Panc1 (cell line): ENCODE data around the gene LLGL2.

Experiments
- SIN3A ChIP-seq: IDR thresholded peaks from 2 replicates; pipeline ENCODE4 v1.6.1; 2012; ENCODE audit warnings: low read depth, mild to moderate bottlenecking, low read length, moderate library complexity, borderline replicate concordance; ENCODE audit not compliant: insufficient read depth
- TF ChIP-seq, protein P1 (sequence below): fragments of 450-650 bp; IDR thresholded peaks from 2 replicates; pipeline ENCODE4 v1.5.1; 2017; ENCODE audit warnings: mild to moderate bottlenecking

DNA sequence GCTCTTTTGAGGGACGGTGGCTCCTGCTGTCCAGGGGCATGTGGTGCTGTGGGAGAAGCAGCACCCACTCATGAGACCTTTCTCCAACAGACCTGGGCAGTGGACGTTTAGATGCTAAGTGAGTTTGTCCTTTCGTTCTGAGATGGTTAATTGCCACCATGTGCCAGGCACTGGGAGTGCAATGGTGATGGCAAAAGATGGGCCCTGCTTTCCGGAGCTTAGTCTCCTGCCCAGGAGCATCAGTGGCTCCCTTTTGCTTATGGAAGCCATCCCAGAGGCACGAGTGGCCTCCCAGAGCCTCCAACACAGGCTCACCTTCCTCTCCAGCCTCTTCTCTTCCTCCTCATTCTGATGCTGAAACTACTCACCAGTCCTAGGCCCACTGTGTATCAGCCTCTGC, 38.5 kb upstream of the LLGL2 start:
- TF ChIP-seq, protein P1, sequence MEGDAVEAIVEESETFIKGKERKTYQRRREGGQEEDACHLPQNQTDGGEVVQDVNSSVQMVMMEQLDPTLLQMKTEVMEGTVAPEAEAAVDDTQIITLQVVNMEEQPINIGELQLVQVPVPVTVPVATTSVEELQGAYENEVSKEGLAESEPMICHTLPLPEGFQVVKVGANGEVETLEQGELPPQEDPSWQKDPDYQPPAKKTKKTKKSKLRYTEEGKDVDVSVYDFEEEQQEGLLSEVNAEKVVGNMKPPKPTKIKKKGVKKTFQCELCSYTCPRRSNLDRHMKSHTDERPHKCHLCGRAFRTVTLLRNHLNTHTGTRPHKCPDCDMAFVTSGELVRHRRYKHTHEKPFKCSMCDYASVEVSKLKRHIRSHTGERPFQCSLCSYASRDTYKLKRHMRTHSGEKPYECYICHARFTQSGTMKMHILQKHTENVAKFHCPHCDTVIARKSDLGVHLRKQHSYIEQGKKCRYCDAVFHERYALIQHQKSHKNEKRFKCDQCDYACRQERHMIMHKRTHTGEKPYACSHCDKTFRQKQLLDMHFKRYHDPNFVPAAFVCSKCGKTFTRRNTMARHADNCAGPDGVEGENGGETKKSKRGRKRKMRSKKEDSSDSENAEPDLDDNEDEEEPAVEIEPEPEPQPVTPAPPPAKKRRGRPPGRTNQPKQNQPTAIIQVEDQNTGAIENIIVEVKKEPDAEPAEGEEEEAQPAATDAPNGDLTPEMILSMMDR = no peak
- TF ChIP-seq SIN3A = no peak
